ENCODE measurements around the gene DAPK2.

Gene DAPK2

GRCh38 chr15:64046421-64047153 is at the start of gene DAPK2:
TSS of gene DAPK2 (minus strand) at chr15:64046485. CDS start at chr15:64040261, 6,224 bp downstream.
- no peaks in the 10 kb centered on the region for H3K79me2 ChIP-seq (ENCODE audit: low read length)
- no peaks in the 10 kb centered on the region for H3K27me3 ChIP-seq (replicated peaks; ENCODE audit: insufficient read depth, low read length)
- H3K4me3 ChIP-seq (ENCODE audit: low read length), result peak within 1 kb of the TSS; percentile 61
- no peaks in the 10 kb centered on the region for H3K36me3 ChIP-seq (replicated peaks; ENCODE audit: insufficient read depth, low read length)
- H3K9me3 ChIP-seq (replicated peaks; ENCODE audit: insufficient read depth, low read length), result no peaks in the 10 kb centered on the region
- peak; percentile 77 for DNase-seq
- H3K9ac ChIP-seq (ENCODE audit: low read length), result peak within 1 kb of the TSS; percentile 38; the same call in 1 of the 2 replicates
- no peaks in the 10 kb centered on the region for H4K20me1 ChIP-seq (ENCODE audit: insufficient read depth, low read length)
- H3K9me2 ChIP-seq (replicated peaks; ENCODE audit: insufficient read depth, low read length), result no peaks in the 10 kb centered on the region
- peak within 1 kb of the TSS; percentile 81 for H2AFZ ChIP-seq (ENCODE audit: low read length)
- peak within 1 kb of the TSS; percentile 86 for H3K4me2 ChIP-seq (ENCODE audit: low read depth, low read length)
- no peaks in the 10 kb centered on the region for H3K4me1 ChIP-seq (ENCODE audit: low read length)
- no peaks in the 10 kb centered on the region for H3F3A ChIP-seq (ENCODE audit: insufficient read depth, low read length)
- TF ChIP-seq CTCF (IDR thresholded peaks at IDR 0.05; ENCODE audit: low read length), result peak; percentile 54
- TF ChIP-seq EZH2phosphoT487 (IDR thresholded peaks at IDR 0.05; ENCODE audit: low read length), result no peak
- no peak within 1 kb of the TSS for H3K27ac ChIP-seq (ENCODE audit: low read length)

GRCh38 chr15:64095431-64095794 is 49.1 kb upstream of the DAPK2 start:
- Histone ChIP-seq H2AFZ (ENCODE audit: low read length) (peak overlapping the region; percentile 83), H3K9me2 (replicated peaks; ENCODE audit: insufficient read depth, low read length) (no peaks in the 10 kb centered on the region), H3K9me3 (replicated peaks; ENCODE audit: insufficient read depth, low read length) (no peaks in the 10 kb centered on the region), H4K20me1 (ENCODE audit: insufficient read depth, low read length) (peaks cover 8% of the 10 kb centered on the region; the same call in 1 of the 2 replicates), H3K4me3 (ENCODE audit: low read length) (peak overlapping the region; percentile 92), H3K27ac (ENCODE audit: low read length) (peak overlapping the region; percentile 19; the same call in 1 of the 2 replicates), H3K4me1 (ENCODE audit: low read length) (peaks cover 38% of the 10 kb centered on the region), H3F3A (ENCODE audit: insufficient read depth, low read length) (peaks cover 43% of the 10 kb centered on the region), H3K79me2 (ENCODE audit: low read length) (peaks cover 90% of the 10 kb centered on the region), H3K4me2 (ENCODE audit: low read depth, low read length) (peak overlapping the region; percentile 87), H3K27me3 (replicated peaks; ENCODE audit: insufficient read depth, low read length) (no peaks in the 10 kb centered on the region), H3K9ac (ENCODE audit: low read length) (peak overlapping the region; percentile 83; the same call in 1 of the 2 replicates), H3K36me3 (replicated peaks; ENCODE audit: insufficient read depth, low read length) (no peaks in the 10 kb centered on the region)
- TF ChIP-seq EZH2 (optimal IDR thresholded peaks at IDR 0.05; ENCODE audit: low read depth, low read length), result no peak
- no peak for TF ChIP-seq CTCF (IDR thresholded peaks at IDR 0.05; ENCODE audit: low read length)
- TF ChIP-seq EZH2phosphoT487 (IDR thresholded peaks at IDR 0.05; ENCODE audit: low read length), result no peak
- no peak for DNase-seq

GRCh38 chr15:64093627-64094417 is 47.5 kb upstream of the DAPK2 start, which contains the start of gene CIAO2A:
TSS of gene CIAO2A (minus strand) at chr15:64093838. CDS start at chr15:64093768, 70 bp downstream.
- H3K79me2 ChIP-seq (ENCODE audit: low read length), result peaks cover 90% of the 10 kb centered on the region
- TF ChIP-seq CTCF (IDR thresholded peaks at IDR 0.05; ENCODE audit: low read length), result no peak
- TF ChIP-seq EZH2 (optimal IDR thresholded peaks at IDR 0.05; ENCODE audit: low read depth, low read length), result no peak
- TF ChIP-seq EZH2phosphoT487 (IDR thresholded peaks at IDR 0.05; ENCODE audit: low read length), result no peak
- H3K27me3 ChIP-seq (replicated peaks; ENCODE audit: insufficient read depth, low read length), result no peaks in the 10 kb centered on the region
- peak within 1 kb of the TSS; percentile 87 for H3K4me2 ChIP-seq (ENCODE audit: low read depth, low read length)
- H3K36me3 ChIP-seq (replicated peaks; ENCODE audit: insufficient read depth, low read length), result no peaks in the 10 kb centered on the region; the same call in 1 of the 2 replicates
- no peaks in the 10 kb centered on the region for H3K9me3 ChIP-seq (replicated peaks; ENCODE audit: insufficient read depth, low read length)
- peak within 1 kb of the TSS; percentile 92 for H3K4me3 ChIP-seq (ENCODE audit: low read length)
- peak within 1 kb of the TSS; percentile 79 for H2AFZ ChIP-seq (ENCODE audit: low read length)
- H3K27ac ChIP-seq (ENCODE audit: low read length), result peak within 1 kb of the TSS; percentile 90
- no peaks in the 10 kb centered on the region for H3K9me2 ChIP-seq (replicated peaks; ENCODE audit: insufficient read depth, low read length)
- peaks cover 53% of the 10 kb centered on the region for H3K4me1 ChIP-seq (ENCODE audit: low read length)
- peaks cover 46% of the 10 kb centered on the region for H3F3A ChIP-seq (ENCODE audit: insufficient read depth, low read length)
- H4K20me1 ChIP-seq (ENCODE audit: insufficient read depth, low read length), result 0 out of 2 replicates have a peak, but pooled peaks cover 4% of the 10 kb centered on the region
- DNase-seq, result peak; percentile 99
- peak within 1 kb of the TSS; percentile 92 for H3K9ac ChIP-seq (ENCODE audit: low read length)
